Stomach (tissue), 9 donors: ENCODE results near the gene NCOA1. TPM values are rescaled to one million over a fixed set of nuclear protein-coding genes. Genes with fewer than 3 reads are reported as not detected.

Experiments
- DNase-seq, 2 donors: peaks; one replicate each; pipeline versions ENCODE4 v3.0.0 to v3.0.0-alpha.2; 2013 to 2019
- H3K27ac ChIP-seq, 5 donors: fragments of 200-600 bp in 4 of 5; sonication (generic) in 4 of 5; one replicate each; pipeline ENCODE4 v1.5.1; 2013 to 2019; ENCODE audit warnings: mild to moderate bottlenecking in 1 of 5, moderate library complexity in 1 of 5
- H3K27me3 ChIP-seq, 3 donors: fragments of 200-600 bp; sonication (generic); one replicate each; pipeline ENCODE4 v1.5.1; 2017 to 2019; ENCODE audit warnings: mixed run types in 1 of 3
- H3K36me3 ChIP-seq, 4 donors: fragments of 200-600 bp; sonication (generic); 1 replicate in 3 of 4; 2 replicates in 1 of 4; pipeline ENCODE4 v1.5.1; 2016 to 2019
- H3K4me1 ChIP-seq, 4 donors: fragments of 200-600 bp; sonication (generic); one replicate each; pipeline ENCODE4 v1.5.1; 2016 to 2019
- H3K4me3 ChIP-seq, 4 donors: fragments of 200-600 bp; sonication (generic) in 3 of 4; one replicate each; pipeline ENCODE4 v1.5.1; 2016 to 2019; ENCODE audit warnings: mild to moderate bottlenecking in 1 of 4
- H3K9me3 ChIP-seq, 4 donors: fragments of 200-600 bp; sonication (generic); one replicate each; pipeline ENCODE4 v1.5.1; 2016 to 2019
- CTCF ChIP-seq, 7 experiments: fragments of 450-650 bp in 4 of 7; fragments of 200-600 bp in 3 of 7; sonication (generic) in 3 of 7; IDR thresholded peaks; one replicate each; pipeline ENCODE4 v1.5.1; 2016 to 2019; ENCODE audit warnings: antibody characterized with exemption in 7 of 7, control low read depth in 2 of 7, mild to moderate bottlenecking in 1 of 7
- EP300 ChIP-seq: sonication (generic); formaldehyde crosslinking; IDR thresholded peaks from one replicate; pipeline ENCODE4 v1.6.1; 2017; ENCODE audit warnings: antibody characterized with exemption
- POLR2A ChIP-seq, 4 donors: fragments of 450-650 bp; IDR thresholded peaks; one replicate each; pipeline ENCODE4 v1.6.1; 2016; ENCODE audit warnings: antibody characterized with exemption in 4 of 4, control low read depth in 2 of 4, mild to moderate bottlenecking in 1 of 4, moderate library complexity in 1 of 4
- POLR2AphosphoS5 ChIP-seq, 3 donors: sonication (generic); formaldehyde crosslinking; IDR thresholded peaks; one replicate each; pipeline ENCODE4 v1.6.1; 2016; ENCODE audit warnings: antibody characterized with exemption in 3 of 3
- WGBS, 5 donors: extraction: QIAGEN DNeasy Blood & Tissue Kit in 3 of 5; methylation state at CpG; one replicate each; pipeline versions ENCODE4 v1.1.5 to v1.1.7; 2013 to 2018; 5-methylcytosine and 5-hydroxymethylcytosine counted together
- intact Hi-C: fragments of 100-400 bp; cut with DNase I; formaldehyde crosslinking; loops from one replicate; pipeline ENCODE4 v1.15.1; 2023; ENCODE audit warnings: low total_unique reads
- polyA plus RNA-seq, 3 donors: library from polyadenylated mRNA; stranded (reverse); fragments of 200-250 nt; gene quantifications; one replicate each; pipeline ENCODE4 v1.2.3, GENCODE V29; 2013
- total RNA-seq, 5 donors: library from RNA; depleted of rRNA; stranded (reverse); fragments of >200 nt; gene quantifications; one replicate each; pipeline versions ENCODE4 v1.1.0 to v1.2.3, GENCODE V29; 2014 to 2016
- donor health status: healthy with polysubstance abuse.
- donor health status: Bipolar disorder and iron deficiency.
- donor health status: healthy.

The NCOA1 gene
- total and polyA plus RNA-seq, 8 donors: 7.3 to 223 (median 34.8) TPM

GRCh38 chr2:24509840-24510239 is 18.8 kb downstream of the NCOA1 start:
- Histone ChIP-seq H3K4me1 (peaks cover 8 to 61% (median 37%) of the 10 kb centered on the region in 4 donors), H3K27ac (no peak overlapping the region), H3K9me3 (no peaks in the 10 kb centered on the region), H3K4me3 (no peak overlapping the region), H3K36me3 (no peaks in the 10 kb centered on the region), H3K27me3 (no peaks in the 10 kb centered on the region)
- no peak for DNase-seq
- TF ChIP-seq POLR2A (IDR thresholded peaks at IDR 0.05) (no peak), POLR2AphosphoS5 (IDR thresholded peaks at IDR 0.05) (no peak), EP300 (no peak), CTCF (IDR thresholded peaks at IDR 0.05) (no peak)
- intact Hi-C loops: no loop called here
- WGBS, 5 donors: 85 to 97% (median 94%) methylated on average over 3 of the region's 3 CpGs

- intact Hi-C loops: no loop called here
- DNase-seq: no peak
- Histone ChIP-seq H3K36me3 (no peaks in the 10 kb centered on the region), H3K9me3 (no peaks in the 10 kb centered on the region), H3K27ac (no peak overlapping the region), H3K27me3 (no peaks in the 10 kb centered on the region), H3K4me3 (no peak overlapping the region), H3K4me1 (peaks cover 12 to 67% (median 41%) of the 10 kb centered on the region in 4 donors)
- 86 to 97% (median 90%) methylated on average over 1 of the region's 1 CpG for whole genome bisulfite sequencing, 5 donors
- TF ChIP-seq POLR2A (IDR thresholded peaks at IDR 0.05): no peak
- no peak for TF ChIP-seq CTCF (IDR thresholded peaks at IDR 0.05)
- no peak for TF ChIP-seq POLR2AphosphoS5 (IDR thresholded peaks at IDR 0.05)
- no peak for TF ChIP-seq EP300
These were observed 19.7 kb downstream of the NCOA1 start for GRCh38 chr2:24510771-24511170.

- TF ChIP-seq POLR2A (IDR thresholded peaks at IDR 0.05): no peak
- TF ChIP-seq POLR2AphosphoS5 (IDR thresholded peaks at IDR 0.05): no peak
- TF ChIP-seq EP300: no peak
- no peak for TF ChIP-seq CTCF (IDR thresholded peaks at IDR 0.05)
- 81 to 88% (median 83%) methylated on average over 2 of the region's 2 CpGs for WGBS, 5 donors
- Histone ChIP-seq H3K27me3 (no peaks in the 10 kb centered on the region), H3K4me3 (no peak overlapping the region), H3K27ac (no peak overlapping the region), H3K36me3 (no peaks in the 10 kb centered on the region), H3K9me3 (no peaks in the 10 kb centered on the region), H3K4me1 (peaks cover 12 to 69% (median 44%) of the 10 kb centered on the region in 4 donors)
- intact Hi-C loops: no loop called here
- DNase-seq: no peak
These were observed 20.1 kb downstream of the NCOA1 start for GRCh38 chr2:24511198-24511597.

- TF ChIP-seq CTCF (IDR thresholded peaks at IDR 0.05) (no peak), POLR2AphosphoS5 (IDR thresholded peaks at IDR 0.05) (no peak), POLR2A (IDR thresholded peaks at IDR 0.05) (no peak), EP300 (no peak)
- WGBS, 5 donors: 18 to 50% (median 22%) methylated on average over 3 of the region's 3 CpGs
- no peaks in the 10 kb centered on the region for H3K36me3 ChIP-seq
- H3K4me3 ChIP-seq: no peak overlapping the region
- no peaks in the 10 kb centered on the region for H3K9me3 ChIP-seq
- intact Hi-C loops: no loop called here
- H3K4me1 ChIP-seq: peaks cover 12 to 64% (median 44%) of the 10 kb centered on the region in 4 donors
- no peak overlapping the region for H3K27ac ChIP-seq
- H3K27me3 ChIP-seq: no peaks in the 10 kb centered on the region
- DNase-seq: no peak
These were observed 20.8 kb downstream of the NCOA1 start for GRCh38 chr2:24511894-24512293.
